K562 (cell line): ENCODE data around the gene RNASEH2A. TPM values are rescaled to one million over a fixed set of nuclear protein-coding genes. Genes with fewer than 3 reads are reported as not detected.

Source experiments
- BCL6 ChIP-seq: fragments of 250-450 bp; sonication (Bioruptor Pico); IDR thresholded peaks from 2 replicates; pipeline ENCODE4 v1.4.0; 2020
- CAMTA2 ChIP-seq: fragments of 250-450 bp; sonication (Bioruptor Pico); conservative IDR thresholded peaks from 2 replicates; pipeline ENCODE4 v1.5.1; 2022
- CBX5 ChIP-seq: IDR thresholded peaks from 2 replicates; pipeline ENCODE4 v1.6.1; 2014; ENCODE audit warnings: low read depth, borderline replicate concordance
- CCAR2 ChIP-seq: fragments of 200-400 bp; formaldehyde crosslinking; IDR thresholded peaks from 2 replicates; pipeline ENCODE4 v1.6.1; 2017; ENCODE audit warnings: mild to moderate bottlenecking, low read depth, low read length
- E2F4 ChIP-seq: sonication (generic); formaldehyde crosslinking; IDR thresholded peaks from 2 replicates; pipeline ENCODE4 v1.8.0; 2022; ENCODE audit warnings: mild to moderate bottlenecking, low read depth, missing genetic modification reagents
- EHMT2 ChIP-seq: fragments of 450-650 bp; IDR thresholded peaks from 2 replicates; pipeline ENCODE4 v1.6.1; 2018; ENCODE audit warnings: antibody characterized with exemption
- ELF2 ChIP-seq: fragments of 250-450 bp; sonication (Bioruptor Pico); IDR thresholded peaks from 2 replicates; pipeline ENCODE4 v1.5.0; 2021; ENCODE audit warnings: mild to moderate bottlenecking
- FOXA1 ChIP-seq: fragments of 450-650 bp; IDR thresholded peaks from 2 replicates; pipeline ENCODE4 v1.6.1; 2016; ENCODE audit warnings: mild to moderate bottlenecking, borderline replicate concordance
- HES1 ChIP-seq: fragments of 450-650 bp; IDR thresholded peaks from 2 replicates; pipeline ENCODE4 v1.6.1; 2016; ENCODE audit warnings: low read depth, mild to moderate bottlenecking, moderate library complexity
- HNRNPUL1 ChIP-seq: fragments of 200-400 bp; formaldehyde crosslinking; IDR thresholded peaks from 2 replicates; pipeline ENCODE4 v1.6.1; 2017; ENCODE audit warnings: low read length
- KAT8 ChIP-seq: fragments of 450-650 bp; IDR thresholded peaks from 2 replicates; pipeline ENCODE4 v1.6.1; 2016; ENCODE audit warnings: low read depth, mild to moderate bottlenecking
- LEF1 ChIP-seq: fragments of 450-650 bp; IDR thresholded peaks from 2 replicates; pipeline ENCODE4 v1.6.1; 2016; ENCODE audit warnings: mild to moderate bottlenecking
- MCM2 ChIP-seq: fragments of 450-650 bp; IDR thresholded peaks from 2 replicates; pipeline ENCODE4 v1.6.1; 2017; ENCODE audit warnings: low read depth, mild to moderate bottlenecking
- NKRF ChIP-seq: fragments of 450-650 bp; IDR thresholded peaks from 2 replicates; pipeline ENCODE4 v1.6.1; 2016; ENCODE audit warnings: borderline replicate concordance
- RBM25 ChIP-seq: fragments of 200-400 bp; formaldehyde crosslinking; IDR thresholded peaks from 2 replicates; pipeline ENCODE4 v1.6.1; 2018; ENCODE audit warnings: low read length, low read depth, moderate library complexity; ENCODE audit not compliant: severe bottlenecking
- RFX1 ChIP-seq: fragments of 450-650 bp; IDR thresholded peaks from 2 replicates; pipeline ENCODE4 v1.6.1; 2016; ENCODE audit warnings: mild to moderate bottlenecking, moderate library complexity
- SMAD3 ChIP-seq: fragments of 450-650 bp; formaldehyde crosslinking; conservative IDR thresholded peaks from 2 replicates; pipeline ENCODE4 v1.4.0; 2020; ENCODE audit warnings: mild to moderate bottlenecking
- SRSF9 ChIP-seq: fragments of 200-400 bp; formaldehyde crosslinking; IDR thresholded peaks from 2 replicates; pipeline ENCODE4 v1.6.1; 2017; ENCODE audit warnings: low read depth, low read length, borderline replicate concordance
- TCF7L2 ChIP-seq: fragments of 150-350 bp; IDR thresholded peaks from 2 replicates; pipeline ENCODE4 v1.6.1; 2016; ENCODE audit warnings: low read depth, mild to moderate bottlenecking, low read length, moderate library complexity
- ZBED1 ChIP-seq: IDR thresholded peaks from 2 replicates; pipeline ENCODE4 v1.6.1; 2014
- ZC3H4 ChIP-seq: sonication (generic); formaldehyde crosslinking; IDR thresholded peaks from 2 replicates; pipeline ENCODE4 v1.9.0; 2021; ENCODE audit warnings: missing genetic modification reagents, borderline replicate concordance
- ZFX ChIP-seq: sonication (generic); formaldehyde crosslinking; IDR thresholded peaks from 2 replicates; pipeline ENCODE4 v1.8.0; 2022; ENCODE audit warnings: mild to moderate bottlenecking, missing genetic modification reagents, moderate library complexity
- ZNF165 ChIP-seq: fragments of 250-450 bp; sonication (Bioruptor Pico); IDR thresholded peaks from 2 replicates; pipeline ENCODE4 v1.4.0; 2020; ENCODE audit warnings: borderline replicate concordance
- ZNF212 ChIP-seq: fragments of 450-650 bp; formaldehyde crosslinking; IDR thresholded peaks from 2 replicates; pipeline ENCODE4 v1.4.0; 2020; ENCODE audit warnings: mild to moderate bottlenecking
- ZNF444 ChIP-seq: fragments of 250-450 bp; sonication (Bioruptor Pico); IDR thresholded peaks from 2 replicates; pipeline ENCODE4 v1.4.0; 2020; ENCODE audit warnings: mild to moderate bottlenecking, moderate library complexity
- ZNF445 ChIP-seq: fragments of 250-450 bp; sonication (Bioruptor Pico); IDR thresholded peaks from 2 replicates; pipeline ENCODE4 v1.4.0; 2020; ENCODE audit warnings: low read depth, mild to moderate bottlenecking, moderate library complexity
- ZNF655 ChIP-seq: fragments of 250-450 bp; sonication (Bioruptor Pico); IDR thresholded peaks from 2 replicates; pipeline ENCODE4 v1.5.0; 2021
- ZNF699 ChIP-seq: fragments of 250-450 bp; sonication (Bioruptor Pico); IDR thresholded peaks from 2 replicates; pipeline ENCODE4 v1.8.0; 2021; ENCODE audit warnings: mild to moderate bottlenecking, moderate library complexity; ENCODE audit not compliant: insufficient replicate concordance
- polyA plus RNA-seq, 8 experiments: library from polyadenylated mRNA; depleted of rRNA in 4 of 8; stranded (reverse) in 5 of 8; unstranded in 3 of 8; fragments of >200 nt; fragmentation: Nextera tagmentation in 2 of 8; fragmentation: Illumina TruSeq in 1 of 8; extraction: Ambion mirVana in 2 of 8; extraction: Trizol in 1 of 8; gene quantifications; 2 replicates each; pipeline versions ENCODE4 v1.2.1 to v1.2.3, GENCODE V29; 2011 to 2014; ENCODE audit warnings: inconsistent platforms in 1 of 8, missing spikeins in 1 of 8
- total RNA-seq, 7 experiments: library from RNA; depleted of rRNA in 6 of 7; stranded (reverse); fragments of >200 nt in 6 of 7; fragmentation: Illumina TruSeq in 2 of 7; extraction: Trizol in 2 of 7; gene quantifications; 2 replicates each; pipeline versions ENCODE4 v1.2.1 to v1.2.3, GENCODE V29; 2011 to 2021; ENCODE audit warnings: low replicate concordance in 1 of 7

The RNASEH2A gene
- total and polyA plus RNA-seq, 9 of the 15 experiments (the other 6 are each of a cell fraction or from before 2014, with no cell fraction given), result 22.3 to 78.0 (median 61.7) TPM

GRCh38 chr19:12777217-12778016 lies 29.0 kb upstream of the RNASEH2A start (continued):
- TF ChIP-seq LEF1 (no peak), BCL6 (no peak), CBX5 (no peak), ZNF444 (no peak), NKRF (no peak), ZNF212 (CRISPR knock-in tag) (no peak), E2F4 (CRISPR knock-in tag) (no peak), ZBED1 (no peak), EHMT2 (no peak), ZC3H4 (CRISPR knock-in tag) (no peak), RFX1 (no peak), SMAD3 (CRISPR knock-in tag) (no peak), ZFX (CRISPR knock-in tag) (peak; percentile 89), HES1 (no peak), TCF7L2 (no peak), ZNF165 (no peak), ZNF445 (CRISPR knock-in tag) (no peak), CCAR2 (no peak), CAMTA2 (CRISPR knock-in tag) (no peak), RBM25 (no peak), ZNF699 (CRISPR knock-in tag) (no peak), ELF2 (CRISPR knock-in tag) (no peak), HNRNPUL1 (no peak), SRSF9 (no peak), MCM2 (no peak), FOXA1 (no peak), ZNF655 (no peak), KAT8 (no peak)
